ENCODE data around the gene KMT2C.
"Not testable (repeated sequence)": the region's sequence is repeated elsewhere in the genome, so short reads cannot be mapped to it uniquely, and the experiment has no call there.

GRCh38 chr7:152245417-152245816 lies 190.4 kb downstream of the KMT2C start:
- not testable (repeated sequence) for TF ChIP-seq CTCF, POLR2A (IDR thresholded peaks at IDR 0.05)
